ENCODE measurements around the gene AREG. TPM values are rescaled to one million over a fixed set of nuclear protein-coding genes. Genes with fewer than 3 reads are reported as not detected.

The AREG gene
- polyA plus RNA-seq (2011; rRNA removed) (109 and 187 TPM in 2 replicates), polyA plus RNA-seq (2017; fragmentation: RNase III; extraction: RNeasy Plus Mini Kit Qiagen cat#74134 plus additional on column Dnase treatment) (46.3 to 58.9 TPM (median 52.2 TPM) in 3 replicates), polyA minus RNA-seq (2011; rRNA and poly(A)+ RNA removed) (24.0 and 37.3 TPM in 2 replicates)
- polyA plus RNA-seq (2012; cell fraction: cytosol; rRNA removed), result 82.4 and 87.0 TPM in 2 replicates
- polyA plus RNA-seq (2012; cell fraction: nucleus; rRNA removed), result 71.0 and 88.4 TPM in 2 replicates

GRCh38 chr4:74444891-74445642 lies at the start of gene AREG:
TSS of gene AREG (plus strand) at chr4:74445136. CDS start at chr4:74445346, 210 bp downstream.
- ChIA-PET CTCF (interaction anchor here (0.6 to 2.7 kb wide), 18 partner anchors 8 to 179 kb away, joined by 3 to 22 read pairs (median 3); no protein-coding TSS in a partner anchor), POLR2A (interaction anchor here (0.9 to 1.7 kb wide), 3 partner anchors 9 to 209 kb away, joined by 5 to 9 read pairs (median 7); no protein-coding TSS in a partner anchor)
- peak within 1 kb of the TSS; percentile 87 for H3K4me2 ChIP-seq
- 2% methylated on average over 18 of the region's 64 CpGs for WGBS (ENCODE audit: missing lambda C conversion rate)
- FAIRE-seq, result no peak
- peak; percentile 60 to 88 for DNase-seq (ENCODE audit: low read depth in 1 of 2, low spot score in 1 of 2)
- H3K9me3 ChIP-seq, result no peaks in the 10 kb centered on the region
- H3K27ac ChIP-seq, result peak within 1 kb of the TSS; percentile 87 to 93
- ATAC-seq, result peak; percentile 83 to 89
- H3K4me3 ChIP-seq, result peak within 1 kb of the TSS; percentile 86
- H3K4me1 ChIP-seq, result peaks cover 13% of the 10 kb centered on the region
- TF ChIP-seq ATOH8 (CRISPR knock-in tag; IDR thresholded peaks at IDR 0.05; ENCODE audit: low read depth) (no peak), EP300 (IDR thresholded peaks at IDR 0.05) (no peak), CTCF (IDR thresholded peaks at IDR 0.05) (peak; percentile 49; the same call in 2 of the 3 replicates), POLR2A (IDR thresholded peaks at IDR 0.05; ENCODE audit: low read length) (peak; percentile 57), KDM1A (IDR thresholded peaks at IDR 0.05; ENCODE audit: low read depth) (no peak), FOSL2 (IDR thresholded peaks at IDR 0.05) (no peak), FOSL2 (CRISPR knock-in tag; IDR thresholded peaks at IDR 0.05) (no peak), HEYL (CRISPR knock-in tag; IDR thresholded peaks at IDR 0.05) (no peak), CHD4 (IDR thresholded peaks at IDR 0.05; ENCODE audit: borderline replicate concordance) (no peak), NR3C1 (IDR thresholded peaks at IDR 0.05) (no peak), RAD21 (conservative IDR thresholded peaks at IDR 0.05 in 1 of 2, IDR thresholded peaks at IDR 0.05 in 1 of 2) (peak in 1 of 2 experiments; percentile 33; a peak in 3 of 5 replicates), MAZ (IDR thresholded peaks at IDR 0.05; ENCODE audit: borderline replicate concordance, low read depth, low read length) (no peak), HDAC2 (IDR thresholded peaks at IDR 0.05) (no peak), SMC3 (IDR thresholded peaks at IDR 0.05) (peak; percentile 39), EHF (CRISPR knock-in tag; IDR thresholded peaks at IDR 0.05) (no peak), ZSCAN20 (CRISPR knock-in tag; IDR thresholded peaks at IDR 0.05) (no peak), ZNF302 (CRISPR knock-in tag; IDR thresholded peaks at IDR 0.05) (no peak), TFCP2L1 (CRISPR knock-in tag; IDR thresholded peaks at IDR 0.05) (no peak), CBX2 (IDR thresholded peaks at IDR 0.05; ENCODE audit: borderline replicate concordance, low read depth) (no peak), FOSB (CRISPR knock-in tag; IDR thresholded peaks at IDR 0.05) (no peak), SREBF2 (IDR thresholded peaks at IDR 0.05) (no peak), NFE2L2 (conservative IDR thresholded peaks at IDR 0.05; ENCODE audit: low read length) (no peak), EHMT2 (IDR thresholded peaks at IDR 0.05; ENCODE audit: low read depth) (no peak), CEBPB (IDR thresholded peaks at IDR 0.05) (no peak), ESRRA (IDR thresholded peaks at IDR 0.05; ENCODE audit: borderline replicate concordance, low read length) (no peak), JUN (IDR thresholded peaks at IDR 0.05) (peak in 1 of 2 experiments; percentile 92; a peak in 4 of 5 replicates), REST (IDR thresholded peaks at IDR 0.05) (no peak), BHLHE40 (IDR thresholded peaks at IDR 0.05; ENCODE audit: low read depth, low read length) (no peak), HMGXB4 (CRISPR knock-in tag; IDR thresholded peaks at IDR 0.05; ENCODE audit: borderline replicate concordance) (no peak)
- TF ChIP-seq, protein P1, sequence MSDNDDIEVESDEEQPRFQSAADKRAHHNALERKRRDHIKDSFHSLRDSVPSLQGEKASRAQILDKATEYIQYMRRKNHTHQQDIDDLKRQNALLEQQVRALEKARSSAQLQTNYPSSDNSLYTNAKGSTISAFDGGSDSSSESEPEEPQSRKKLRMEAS (IDR thresholded peaks at IDR 0.05), result peak; percentile 84
- TF ChIP-seq, protein P2, sequence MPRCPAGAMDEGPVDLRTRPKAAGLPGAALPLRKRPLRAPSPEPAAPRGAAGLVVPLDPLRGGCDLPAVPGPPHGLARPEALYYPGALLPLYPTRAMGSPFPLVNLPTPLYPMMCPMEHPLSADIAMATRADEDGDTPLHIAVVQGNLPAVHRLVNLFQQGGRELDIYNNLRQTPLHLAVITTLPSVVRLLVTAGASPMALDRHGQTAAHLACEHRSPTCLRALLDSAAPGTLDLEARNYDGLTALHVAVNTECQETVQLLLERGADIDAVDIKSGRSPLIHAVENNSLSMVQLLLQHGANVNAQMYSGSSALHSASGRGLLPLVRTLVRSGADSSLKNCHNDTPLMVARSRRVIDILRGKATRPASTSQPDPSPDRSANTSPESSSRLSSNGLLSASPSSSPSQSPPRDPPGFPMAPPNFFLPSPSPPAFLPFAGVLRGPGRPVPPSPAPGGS (IDR thresholded peaks at IDR 0.05), result peak; percentile 63; the same call in 1 of the 3 replicates

Measured in A549 (cell line).